DND-41 (cell line): Measurements from ENCODE around the gene RNF167.

Source experiments
- EZH2 ChIP-seq: IDR thresholded peaks from 3 replicates; pipeline ENCODE4 v1.6.1; 2012; ENCODE audit warnings: borderline replicate concordance, low read depth, mild to moderate bottlenecking, moderate library complexity, low read length, inconsistent platforms; ENCODE audit not compliant: severe bottlenecking
- TF ChIP-seq, protein P1 (sequence below): IDR thresholded peaks from 2 replicates; pipeline ENCODE4 v1.5.1; 2012; ENCODE audit warnings: borderline replicate concordance, low read length, moderate library complexity, mild to moderate bottlenecking; ENCODE audit not compliant: poor library complexity, severe bottlenecking; ENCODE audit errors: extremely low read depth

DNA sequence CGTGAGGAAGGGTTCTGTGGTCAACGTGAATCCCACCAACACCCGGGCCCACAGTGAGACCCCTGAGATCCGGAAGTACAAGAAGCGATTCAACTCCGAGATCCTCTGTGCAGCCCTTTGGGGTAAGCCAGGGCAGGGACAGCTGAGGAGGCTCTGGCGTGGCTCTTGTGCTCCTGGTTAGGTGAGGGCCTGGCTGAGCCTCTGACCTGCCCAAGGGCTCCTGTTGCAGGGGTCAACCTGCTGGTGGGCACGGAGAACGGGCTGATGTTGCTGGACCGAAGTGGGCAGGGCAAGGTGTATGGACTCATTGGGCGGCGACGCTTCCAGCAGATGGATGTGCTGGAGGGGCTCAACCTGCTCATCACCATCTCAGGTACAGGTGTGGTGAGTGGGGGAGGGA, 44.9 kb upstream of the RNF167 start:
- TF ChIP-seq, protein P1, sequence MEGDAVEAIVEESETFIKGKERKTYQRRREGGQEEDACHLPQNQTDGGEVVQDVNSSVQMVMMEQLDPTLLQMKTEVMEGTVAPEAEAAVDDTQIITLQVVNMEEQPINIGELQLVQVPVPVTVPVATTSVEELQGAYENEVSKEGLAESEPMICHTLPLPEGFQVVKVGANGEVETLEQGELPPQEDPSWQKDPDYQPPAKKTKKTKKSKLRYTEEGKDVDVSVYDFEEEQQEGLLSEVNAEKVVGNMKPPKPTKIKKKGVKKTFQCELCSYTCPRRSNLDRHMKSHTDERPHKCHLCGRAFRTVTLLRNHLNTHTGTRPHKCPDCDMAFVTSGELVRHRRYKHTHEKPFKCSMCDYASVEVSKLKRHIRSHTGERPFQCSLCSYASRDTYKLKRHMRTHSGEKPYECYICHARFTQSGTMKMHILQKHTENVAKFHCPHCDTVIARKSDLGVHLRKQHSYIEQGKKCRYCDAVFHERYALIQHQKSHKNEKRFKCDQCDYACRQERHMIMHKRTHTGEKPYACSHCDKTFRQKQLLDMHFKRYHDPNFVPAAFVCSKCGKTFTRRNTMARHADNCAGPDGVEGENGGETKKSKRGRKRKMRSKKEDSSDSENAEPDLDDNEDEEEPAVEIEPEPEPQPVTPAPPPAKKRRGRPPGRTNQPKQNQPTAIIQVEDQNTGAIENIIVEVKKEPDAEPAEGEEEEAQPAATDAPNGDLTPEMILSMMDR = no peak
- no peak for TF ChIP-seq EZH2
